Inflammatory macrophage (primary cell): ENCODE data around the gene PIGK.
A peak's percentile ranks its signal among the peaks of the same experiment; 100 is the strongest.
"Not testable (repeated sequence)": the region's sequence is repeated elsewhere in the genome, so short reads cannot be mapped to it uniquely, and the experiment has no call there.

Source experiments
- DNase-seq, 2 donors: peaks; one replicate each; pipeline ENCODE4 v3.0.0-alpha.2; 2020 to 2022

Gene PIGK

GRCh38 chr1:77193951-77194350, 25.3 kb downstream of the PIGK start:
- no peak for DNase-seq

GRCh38 chr1:77188770-77189169, 30.5 kb downstream of the PIGK start:
- peak in 1 of 2 donors; percentile 15 for DNase-seq

GRCh38 chr1:77186907-77187306, 32.3 kb downstream of the PIGK start:
- DNase-seq: not testable (repeated sequence)

DNA sequence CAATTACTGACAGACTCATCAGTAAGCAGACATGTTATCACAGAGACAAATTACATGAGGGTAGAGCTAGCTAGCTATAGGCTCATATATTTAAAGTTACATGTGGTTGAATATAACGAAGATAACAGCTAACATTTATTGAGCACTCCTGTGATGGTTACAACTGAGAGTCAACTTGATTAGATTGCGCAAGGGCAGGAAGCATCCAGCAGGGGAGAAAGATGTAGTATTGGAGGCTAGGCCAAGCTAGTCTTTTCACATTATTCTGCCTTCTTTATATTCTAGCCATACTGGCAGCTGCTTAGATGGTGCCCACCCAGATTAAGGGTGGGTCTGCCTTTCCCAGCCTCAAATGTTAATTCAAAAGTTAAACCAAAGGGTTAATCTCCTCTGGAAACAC, 37.1 kb downstream of the PIGK start:
- no peak for DNase-seq

DNA sequence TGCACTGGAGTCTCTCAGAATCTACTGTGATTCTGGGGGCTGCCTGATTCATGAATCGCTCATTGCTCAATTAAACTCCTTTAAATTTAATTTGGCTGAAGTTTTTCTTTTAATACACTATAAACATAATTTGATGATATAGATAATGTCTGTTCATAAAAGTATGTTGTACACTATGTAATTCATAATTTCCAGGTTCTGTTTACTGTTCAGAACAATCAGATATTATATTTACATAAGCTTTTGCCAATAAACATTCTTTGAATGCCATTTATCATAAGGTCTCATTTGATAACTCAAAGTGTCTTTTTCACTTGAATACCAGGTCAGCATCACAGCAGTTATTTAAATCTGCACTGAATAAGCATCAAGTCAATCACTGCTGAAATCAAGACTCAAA, 39.6 kb downstream of the PIGK start:
- DNase-seq: no peak

DNA sequence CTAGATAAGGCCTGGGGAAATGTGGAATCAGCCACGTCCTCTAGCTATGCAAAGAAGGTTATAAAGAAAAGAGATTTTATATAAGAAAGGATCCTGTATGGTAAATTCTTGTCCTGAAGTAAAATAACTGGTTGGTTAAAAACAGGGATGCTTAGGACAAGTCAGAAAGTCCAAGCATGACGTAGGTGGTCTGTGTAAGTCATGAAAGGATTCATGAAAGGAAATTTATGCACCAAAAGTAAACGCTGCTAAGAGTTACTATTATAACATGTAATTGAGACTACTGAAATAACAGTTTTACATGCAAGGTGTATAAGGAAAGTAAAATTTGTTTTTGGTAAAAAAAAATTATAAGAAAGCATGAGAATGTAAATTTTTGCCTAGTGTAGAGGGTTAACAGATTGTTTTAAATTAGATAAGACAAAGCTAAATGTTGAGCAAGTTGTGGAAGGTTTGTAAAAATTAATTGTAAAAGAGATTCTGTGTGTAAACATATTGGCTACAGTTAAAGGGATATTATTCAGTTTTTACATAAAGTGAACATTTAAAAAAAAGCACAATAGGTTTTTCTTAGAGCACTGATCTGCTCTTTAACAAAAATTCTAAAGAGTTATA, 43.9 kb downstream of the PIGK start:
- DNase-seq: no peak

DNA sequence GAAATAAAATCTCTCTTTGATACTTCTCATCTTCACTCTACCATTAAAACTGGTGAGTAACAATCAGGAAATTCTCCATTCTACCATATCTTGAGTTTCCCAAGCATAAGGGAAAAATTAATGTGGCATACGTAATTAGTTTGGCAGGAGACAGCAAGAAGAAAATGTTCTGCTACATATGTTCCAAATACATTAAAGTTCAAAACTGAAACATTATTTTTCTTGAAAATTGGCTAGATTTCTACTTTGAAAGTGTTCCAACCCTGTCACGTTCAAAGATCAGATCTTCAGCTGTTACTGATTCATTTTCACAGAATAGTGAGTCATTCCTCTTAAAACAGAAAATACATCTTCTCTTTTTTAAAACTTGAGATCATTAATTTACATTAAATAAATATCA, 48.5 kb downstream of the PIGK start:
- no peak for DNase-seq

GRCh38 chr1:77168358-77168757, 50.9 kb downstream of the PIGK start:
- DNase-seq: no peak

- DNase-seq: no peak
These were observed 54.7 kb downstream of the PIGK start for GRCh38 chr1:77164434-77164944.

GRCh38 chr1:77159706-77160105, 59.5 kb downstream of the PIGK start:
- not testable (repeated sequence) for DNase-seq

GRCh38 chr1:77156214-77156613, 63.0 kb downstream of the PIGK start:
- no peak for DNase-seq

- no peak for DNase-seq
These were observed 73.0 kb downstream of the PIGK start for GRCh38 chr1:77146270-77146669.

- DNase-seq: peak in 1 of 2 donors; percentile 21
These were observed 75.6 kb downstream of the PIGK start for GRCh38 chr1:77143529-77144121.

DNA sequence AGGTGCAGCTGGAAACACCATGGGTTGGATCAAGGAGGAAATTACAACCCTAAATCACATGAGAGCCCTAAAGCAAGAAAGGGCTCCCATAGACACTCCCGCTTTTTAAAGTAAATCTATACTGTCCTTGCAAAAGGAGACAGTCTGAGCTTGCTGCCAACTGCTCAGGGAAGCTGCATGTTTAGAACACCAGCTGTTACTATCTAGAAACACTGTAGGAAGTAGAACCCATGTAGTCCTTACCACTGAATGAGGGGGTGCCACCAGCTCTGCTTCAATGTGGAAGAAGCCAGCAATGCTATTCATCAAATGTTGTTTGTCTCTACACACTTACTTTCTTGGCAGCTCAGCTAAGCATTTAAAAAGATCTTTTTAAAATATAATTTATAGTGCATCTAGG, 79.8 kb downstream of the PIGK start:
- DNase-seq: no peak

DNA sequence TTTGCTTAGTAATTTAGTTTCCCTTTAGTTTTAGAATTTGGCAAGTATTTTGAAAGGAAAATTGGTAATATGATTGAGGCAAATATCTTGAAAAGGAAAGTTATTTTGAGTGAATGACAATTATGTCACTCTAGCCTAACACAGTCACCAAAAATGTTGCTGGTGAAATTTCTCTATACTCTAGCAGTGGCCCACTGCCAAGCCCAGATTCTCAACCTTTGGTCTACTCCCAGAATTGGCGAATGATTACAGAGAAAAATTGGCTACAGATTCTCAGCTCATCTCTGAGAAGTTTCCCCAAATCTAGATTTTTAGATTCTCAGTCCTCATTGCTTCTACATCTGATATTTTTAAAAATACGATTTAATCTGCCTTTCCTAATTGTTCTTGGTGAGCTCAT, 84.9 kb downstream of the PIGK start:
- no peak for DNase-seq

DNA sequence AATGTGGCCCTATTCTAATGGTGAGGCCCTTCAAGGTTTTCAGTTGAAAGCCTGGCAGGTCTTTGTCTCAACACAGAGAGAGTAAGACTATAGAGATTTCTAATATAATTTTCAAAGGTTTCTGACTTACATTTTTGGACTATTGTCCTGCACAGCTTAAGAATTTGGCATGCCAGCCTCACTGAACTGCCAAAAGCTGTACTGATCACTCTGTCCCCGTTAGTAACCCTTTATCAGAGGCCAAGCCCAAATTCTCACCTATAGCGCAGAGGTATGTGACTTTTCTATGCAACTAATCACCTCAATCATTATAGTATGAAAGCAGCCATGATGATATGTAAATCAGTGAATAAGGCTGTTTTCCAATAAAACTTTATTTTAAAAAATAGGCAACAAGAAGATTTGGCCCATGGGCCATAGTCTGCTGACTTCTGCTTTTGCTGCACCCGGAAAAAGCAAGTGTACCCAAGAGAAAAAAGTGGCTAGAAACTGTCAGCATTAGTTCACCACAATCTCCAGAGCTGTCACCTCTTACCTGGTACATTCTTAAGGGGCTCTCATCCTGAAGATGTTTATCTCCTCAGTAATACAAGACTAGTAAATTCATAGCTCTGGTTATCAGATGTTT, 85.4 kb downstream of the PIGK start:
- no peak for DNase-seq

DNA sequence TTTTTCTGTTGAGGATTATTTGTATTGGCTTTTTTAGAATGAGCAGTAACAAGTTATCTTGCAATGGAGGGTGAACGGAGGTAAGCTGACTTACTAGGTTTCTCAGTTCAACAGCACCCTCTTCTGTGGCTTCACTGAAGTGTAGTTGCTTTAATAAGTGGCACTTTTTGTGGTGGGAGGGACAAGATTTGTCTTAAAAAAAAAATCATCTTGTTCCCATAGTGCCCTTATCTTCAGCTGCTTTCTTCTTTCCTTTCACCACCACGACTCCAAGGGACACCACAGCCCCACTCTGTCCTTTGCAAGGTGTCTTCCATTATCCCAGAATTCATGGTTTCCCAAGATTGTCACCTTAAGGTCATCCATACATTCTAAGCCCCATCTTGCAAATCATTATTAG, 92.9 kb downstream of the PIGK start:
- peak; percentile 66 to 71 for DNase-seq

DNA sequence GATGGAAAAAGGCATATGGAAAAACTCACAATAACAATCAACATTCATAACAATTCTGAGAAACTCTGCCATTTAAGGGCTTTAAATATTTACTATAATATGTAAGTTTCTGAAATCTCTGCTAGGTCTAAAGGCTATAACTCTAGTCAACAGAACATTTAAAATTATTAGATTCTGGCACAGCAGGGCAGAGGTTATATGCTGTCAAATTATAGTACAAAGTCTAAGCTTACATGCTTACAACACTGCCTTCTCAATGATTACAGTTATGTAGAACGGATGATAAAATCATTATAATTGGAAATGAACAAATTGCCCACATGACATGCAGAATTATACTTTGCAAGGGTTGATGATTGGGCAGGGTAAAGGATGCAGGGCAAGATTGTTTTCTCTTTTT, 97.7 kb downstream of the PIGK start:
- no peak for DNase-seq

- no peak for DNase-seq
These were observed 98.3 kb downstream of the PIGK start for GRCh38 chr1:77120950-77121349.

DNA sequence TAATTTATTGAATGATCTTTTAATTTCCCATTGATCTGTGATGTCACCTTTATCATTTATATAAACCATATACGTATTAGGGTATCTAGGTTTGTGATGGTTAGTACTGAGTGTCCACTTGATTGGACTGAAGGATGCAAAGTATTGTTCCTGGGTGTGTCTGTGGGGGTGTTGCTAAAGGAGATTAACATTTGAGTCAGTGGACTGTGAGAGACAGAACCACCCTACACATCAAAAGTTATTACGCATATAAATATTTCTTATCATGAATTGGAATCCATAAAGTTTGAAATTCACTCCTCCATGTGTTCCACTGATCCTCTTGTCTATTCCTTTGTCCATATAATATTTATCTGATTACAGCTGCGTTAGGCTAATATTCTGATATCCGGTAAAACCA, 100.5 kb downstream of the PIGK start:
- no peak for DNase-seq

DNA sequence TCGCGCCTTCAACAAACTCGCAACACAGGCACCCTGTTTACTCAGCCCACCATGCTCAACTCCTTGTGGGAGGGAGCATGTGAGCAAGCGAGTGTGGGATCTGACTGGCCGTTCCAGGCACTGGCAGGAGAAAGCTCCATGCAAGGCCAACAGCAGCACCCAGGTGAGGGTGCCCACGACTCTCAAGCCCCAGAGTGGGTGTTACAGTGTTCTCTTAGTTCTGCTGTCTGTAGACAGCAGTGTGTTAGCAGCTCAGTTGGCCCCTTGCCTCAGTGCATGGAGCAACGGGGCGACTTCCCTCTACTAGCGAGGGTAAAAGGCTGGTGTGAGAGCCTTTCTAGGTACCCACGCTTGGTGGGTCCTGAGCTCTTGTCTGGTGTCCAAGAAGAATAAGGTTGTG, 114.6 kb downstream of the PIGK start:
- DNase-seq: no peak

DNA sequence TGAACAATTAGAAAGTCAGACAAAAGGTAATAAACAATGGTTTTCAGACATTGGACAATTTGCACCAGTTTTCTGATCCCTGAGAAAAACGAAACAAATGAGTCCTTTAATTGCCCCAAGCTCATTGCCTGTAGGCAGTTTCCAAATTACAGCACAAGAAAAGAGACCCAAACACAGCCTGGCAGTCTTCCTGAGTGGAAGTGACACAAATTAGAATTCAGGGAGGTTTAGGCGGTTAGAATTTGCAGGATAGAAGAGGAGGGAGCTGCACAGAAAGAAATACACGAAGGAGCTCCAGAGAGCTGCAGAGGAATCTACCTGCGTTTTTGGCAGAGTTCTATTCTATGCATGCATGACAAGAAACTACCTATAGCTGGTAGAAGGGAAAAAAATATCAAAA, 115.7 kb downstream of the PIGK start:
- no peak for DNase-seq

DNA sequence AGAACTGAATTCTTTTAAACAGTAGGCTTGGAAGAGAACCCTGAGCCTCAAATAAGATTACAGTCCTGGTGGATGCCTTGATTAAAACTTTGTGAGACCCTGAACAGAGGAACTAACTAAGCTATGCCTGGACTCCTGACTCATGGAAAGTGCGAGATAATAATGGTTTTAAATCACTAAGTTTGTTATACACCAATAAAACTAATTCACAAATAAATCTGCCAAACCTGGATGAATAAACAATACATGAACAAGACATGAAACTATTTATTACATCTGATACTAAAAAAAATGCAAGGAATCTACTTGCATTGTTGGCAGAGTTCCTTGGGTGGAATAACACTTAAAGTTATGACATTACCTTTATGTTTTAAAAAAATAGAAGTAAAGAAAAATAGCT, 118.4 kb downstream of the PIGK start:
- no peak for DNase-seq
